ENCODE data around the gene TMEM141. TPM values are rescaled to one million over a fixed set of nuclear protein-coding genes. Genes with fewer than 3 reads are reported as not detected.

The TMEM141 gene
- total and polyA plus RNA-seq, 8 donors: 29.2 to 104 (median 39.5) TPM

DNA sequence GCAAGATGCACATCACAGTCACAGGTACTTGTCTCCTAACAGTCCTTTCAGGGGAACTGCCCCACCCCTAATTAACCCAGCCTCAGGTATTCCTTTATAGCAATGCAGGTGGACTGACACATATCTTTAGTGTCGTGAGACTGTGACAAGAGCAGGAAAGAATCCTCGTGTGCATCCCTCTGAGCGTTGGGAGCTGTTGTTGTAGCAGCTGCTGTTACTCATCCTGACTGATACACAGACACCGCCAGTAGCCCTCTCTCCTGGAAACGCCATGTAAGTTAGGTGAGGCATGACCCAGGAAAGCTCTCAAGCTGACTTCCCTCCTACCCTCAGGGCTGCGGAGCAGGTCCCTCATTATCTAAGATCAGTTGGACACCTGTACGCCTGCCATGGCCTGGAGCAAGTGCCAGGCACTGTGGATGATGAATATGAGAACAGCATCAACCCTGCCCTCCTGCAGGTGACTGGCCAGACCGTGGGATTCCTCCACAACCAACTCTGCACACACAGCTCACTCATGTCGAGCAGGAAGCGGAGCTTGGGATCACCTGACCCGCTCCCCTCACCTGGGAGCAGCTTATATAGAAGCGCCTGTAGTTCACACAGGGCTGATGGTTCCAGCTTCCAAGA is 16.6 kb upstream of the TMEM141 start:
- ATAC-seq: no peak
- intact Hi-C loops (cut with DNase I): loop anchor here in 1 of 3 donors (5.0 kb wide), 1 partner anchor 258 kb away; the partner anchor contains the start of gene FUT7

DNA sequence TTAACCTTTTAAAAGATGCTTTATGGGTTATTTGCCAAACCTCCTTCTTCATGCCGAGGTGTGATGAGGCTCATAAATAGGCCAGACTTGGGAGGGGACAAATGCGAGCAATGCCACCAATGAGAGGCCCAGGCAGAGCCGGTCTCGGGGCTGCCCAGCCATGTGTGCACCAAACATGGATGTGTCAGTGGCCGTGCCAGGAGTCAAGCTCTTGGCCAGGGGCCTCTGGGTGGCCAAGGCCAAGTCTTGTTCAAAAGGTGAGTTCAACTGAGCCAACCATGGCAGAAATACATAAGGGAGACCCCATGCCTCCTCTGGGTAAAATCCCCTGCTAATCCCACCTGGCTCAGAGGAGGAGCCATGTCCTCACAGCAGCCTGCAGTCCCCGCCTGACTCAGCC is 16.0 kb upstream of the TMEM141 start:
- DNase-seq (peak in 1 of 6 donors; percentile 39), FAIRE-seq (no peak), ATAC-seq (no peak)
- 79 to 91% methylated on average over 6 of the region's 6 CpGs for WGBS, 2 donors
- H3K4me3 ChIP-seq: no peak overlapping the region
- H3K27ac ChIP-seq: no peak overlapping the region
- no peaks in the 10 kb centered on the region for H3K36me3 ChIP-seq
- H3K27me3 ChIP-seq: no peaks in the 10 kb centered on the region
- H3K9me3 ChIP-seq: no peaks in the 10 kb centered on the region
- TF ChIP-seq, protein P1, sequence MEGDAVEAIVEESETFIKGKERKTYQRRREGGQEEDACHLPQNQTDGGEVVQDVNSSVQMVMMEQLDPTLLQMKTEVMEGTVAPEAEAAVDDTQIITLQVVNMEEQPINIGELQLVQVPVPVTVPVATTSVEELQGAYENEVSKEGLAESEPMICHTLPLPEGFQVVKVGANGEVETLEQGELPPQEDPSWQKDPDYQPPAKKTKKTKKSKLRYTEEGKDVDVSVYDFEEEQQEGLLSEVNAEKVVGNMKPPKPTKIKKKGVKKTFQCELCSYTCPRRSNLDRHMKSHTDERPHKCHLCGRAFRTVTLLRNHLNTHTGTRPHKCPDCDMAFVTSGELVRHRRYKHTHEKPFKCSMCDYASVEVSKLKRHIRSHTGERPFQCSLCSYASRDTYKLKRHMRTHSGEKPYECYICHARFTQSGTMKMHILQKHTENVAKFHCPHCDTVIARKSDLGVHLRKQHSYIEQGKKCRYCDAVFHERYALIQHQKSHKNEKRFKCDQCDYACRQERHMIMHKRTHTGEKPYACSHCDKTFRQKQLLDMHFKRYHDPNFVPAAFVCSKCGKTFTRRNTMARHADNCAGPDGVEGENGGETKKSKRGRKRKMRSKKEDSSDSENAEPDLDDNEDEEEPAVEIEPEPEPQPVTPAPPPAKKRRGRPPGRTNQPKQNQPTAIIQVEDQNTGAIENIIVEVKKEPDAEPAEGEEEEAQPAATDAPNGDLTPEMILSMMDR (IDR thresholded peaks at IDR 0.05): no peak
- H3K4me1 ChIP-seq: no peaks in the 10 kb centered on the region
- intact Hi-C loops (cut with DNase I): no loop called here

More for the DNA sequence above, 16.6 kb upstream of the TMEM141 start:
- Histone ChIP-seq H3K4me1 (no peaks in the 10 kb centered on the region), H3K9me3 (no peaks in the 10 kb centered on the region), H3K4me3 (no peak overlapping the region), H3K27me3 (no peaks in the 10 kb centered on the region), H3K36me3 (no peaks in the 10 kb centered on the region), H3K27ac (no peak overlapping the region)
- whole genome bisulfite sequencing, 2 donors: 86 to 90% methylated on average over 12 of the region's 12 CpGs
- FAIRE-seq: no peak
- TF ChIP-seq, protein P1 (IDR thresholded peaks at IDR 0.05): no peak
- DNase-seq: peak in 1 of 6 donors; percentile 20

DNA sequence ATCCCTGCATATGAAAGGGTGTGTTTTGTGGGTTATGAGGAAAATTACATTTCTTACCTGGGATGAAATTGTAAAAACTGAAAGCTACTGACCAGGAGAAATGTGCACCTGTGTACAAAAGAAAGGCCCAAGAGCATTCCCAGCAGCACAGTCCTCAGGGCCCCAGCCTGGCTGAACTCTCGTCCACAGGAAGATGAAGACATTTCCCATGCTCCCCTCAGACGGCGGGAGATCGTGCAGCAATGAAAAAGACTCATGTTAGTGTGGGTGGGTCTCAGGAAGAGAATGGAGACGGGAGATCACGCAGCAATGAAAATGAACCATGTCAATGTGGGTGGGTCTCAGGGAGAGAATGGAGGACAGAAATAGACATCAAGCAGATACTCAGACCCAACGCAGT is 14.2 kb upstream of the TMEM141 start:
- no peaks in the 10 kb centered on the region for H3K9me3 ChIP-seq
- intact Hi-C loops (cut with DNase I): no loop called here
- FAIRE-seq: no peak
- no peak overlapping the region for H3K27ac ChIP-seq
- no peaks in the 10 kb centered on the region for H3K36me3 ChIP-seq
- TF ChIP-seq, protein P1 (IDR thresholded peaks at IDR 0.05): no peak
- no peaks in the 10 kb centered on the region for H3K4me1 ChIP-seq
- H3K27me3 ChIP-seq: no peaks in the 10 kb centered on the region
- no peak overlapping the region for H3K4me3 ChIP-seq
- no peak for ATAC-seq
- 78 to 83% methylated on average over 7 of the region's 7 CpGs for WGBS, 2 donors
- DNase-seq: no peak

DNA sequence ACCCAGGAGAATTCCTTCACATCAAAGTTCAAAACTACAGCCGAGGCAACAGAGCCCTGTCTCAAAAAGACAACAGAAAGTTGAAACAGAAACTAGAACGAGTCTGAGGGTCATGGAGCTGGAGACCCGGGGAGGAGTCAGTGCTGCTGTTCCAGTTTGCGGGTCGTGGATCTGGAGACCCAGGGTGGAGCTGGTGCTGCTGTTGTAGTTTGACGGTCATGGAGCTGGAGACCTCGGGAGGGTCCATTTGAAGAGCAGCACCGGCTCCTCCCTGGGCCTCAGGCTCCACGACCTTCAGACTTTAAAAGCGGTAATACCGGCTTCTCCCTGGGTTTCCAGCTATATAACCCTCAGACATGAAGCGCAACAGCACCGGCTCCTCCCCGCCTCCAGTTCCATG is 13.8 kb upstream of the TMEM141 start:
- FAIRE-seq (no peak), ATAC-seq (no peak), DNase-seq (no peak)
- H3K27ac ChIP-seq: no peak overlapping the region
- intact Hi-C loops (cut with DNase I): no loop called here
- WGBS, 2 donors: 54 to 56% methylated on average over 14 of the region's 14 CpGs
- H3K9me3 ChIP-seq: no peaks in the 10 kb centered on the region
- H3K36me3 ChIP-seq: no peaks in the 10 kb centered on the region
- no peaks in the 10 kb centered on the region for H3K27me3 ChIP-seq
- H3K4me3 ChIP-seq: no peak overlapping the region
- TF ChIP-seq, protein P1 (IDR thresholded peaks at IDR 0.05): no peak
- H3K4me1 ChIP-seq: no peaks in the 10 kb centered on the region

DNA sequence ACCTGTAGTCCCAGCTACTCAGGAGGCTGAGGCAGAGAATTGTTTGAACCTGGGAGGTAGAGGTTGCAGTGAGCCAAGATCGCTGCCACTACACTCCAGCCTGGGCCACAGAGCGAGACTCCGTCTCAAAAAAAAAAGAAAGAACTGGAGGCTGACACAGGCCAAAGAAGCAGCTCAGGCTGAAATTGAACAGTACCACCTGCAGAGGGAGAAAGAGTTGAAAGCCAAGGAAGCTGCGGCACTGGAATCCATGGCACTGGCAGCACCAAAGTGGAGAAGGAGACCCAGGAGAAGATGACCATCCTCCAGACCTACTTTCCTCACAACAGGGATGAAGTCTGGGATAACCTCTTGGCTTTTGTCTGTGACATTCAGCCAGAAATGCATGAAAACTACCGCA is 11.3 kb upstream of the TMEM141 start:
- 78 to 79% methylated on average over 5 of the region's 5 CpGs for WGBS, 2 donors
- no peak for DNase-seq
- H3K9me3 ChIP-seq: no peaks in the 10 kb centered on the region
- no peaks in the 10 kb centered on the region for H3K36me3 ChIP-seq
- no peak for ATAC-seq
- intact Hi-C loops (cut with DNase I): no loop called here
- no peak overlapping the region for H3K27ac ChIP-seq
- no peaks in the 10 kb centered on the region for H3K27me3 ChIP-seq
- TF ChIP-seq, protein P1 (IDR thresholded peaks at IDR 0.05): no peak
- FAIRE-seq: no peak
- no peak overlapping the region for H3K4me3 ChIP-seq
- H3K4me1 ChIP-seq: no peaks in the 10 kb centered on the region

All from pancreas (tissue), 10 donors.